Neural progenitor cell (in vitro differentiated cells): ENCODE data around the gene STEAP1B. TPM values are rescaled to one million over a fixed set of nuclear protein-coding genes. Genes with fewer than 3 reads are reported as not detected.

ENCODE experiments used
- DNase-seq: peaks from one replicate; pipeline ENCODE4 v3.0.0-alpha.2; 2016; ENCODE audit warnings: low spot score
- H2AFZ ChIP-seq: fragments of 200-600 bp; sonication (generic); replicated peaks from 2 replicates; pipeline ENCODE4 v1.6.1; 2016; ENCODE audit warnings: antibody characterized with exemption
- H3F3A ChIP-seq: fragments of 200-600 bp; sonication (generic); 2 replicates; pipeline ENCODE4 v1.6.1; 2016; ENCODE audit warnings: antibody characterized with exemption, low read depth
- H3K27ac ChIP-seq: fragments of 200-600 bp; sonication (generic); 2 replicates; pipeline ENCODE4 v1.5.1; 2016; ENCODE audit warnings: mild to moderate bottlenecking
- H3K27me3 ChIP-seq: fragments of 200-600 bp; sonication (generic); 2 replicates; pipeline ENCODE4 v1.6.1; 2016; ENCODE audit warnings: mild to moderate bottlenecking, moderate library complexity
- H3K36me3 ChIP-seq: fragments of 200-600 bp; sonication (generic); 2 replicates; pipeline ENCODE4 v1.5.1; 2016
- H3K4me1 ChIP-seq: fragments of 200-600 bp; sonication (generic); 2 replicates; pipeline ENCODE4 v1.6.1; 2016; ENCODE audit warnings: mixed run types
- H3K4me2 ChIP-seq: fragments of 200-600 bp; sonication (generic); 2 replicates; pipeline ENCODE4 v1.6.1; 2016
- H3K4me3 ChIP-seq: fragments of 200-600 bp; sonication (generic); 2 replicates; pipeline ENCODE4 v1.5.1; 2016
- H3K79me2 ChIP-seq: fragments of 200-600 bp; sonication (generic); 2 replicates; pipeline ENCODE4 v1.6.1; 2016; ENCODE audit warnings: low read depth
- H3K9ac ChIP-seq: fragments of 200-600 bp; sonication (generic); 2 replicates; pipeline ENCODE4 v1.6.1; 2016
- H3K9me3 ChIP-seq: fragments of 200-600 bp; sonication (generic); 2 replicates; pipeline ENCODE4 v1.5.1; 2016; ENCODE audit warnings: low read depth
- H4K20me1 ChIP-seq: fragments of 200-600 bp; sonication (generic); 2 replicates; pipeline ENCODE4 v1.6.1; 2016; ENCODE audit warnings: low read depth
- H3K27ac Mint-ChIP-seq: 3 replicates; pipeline ENCODE4 v1.8.0; 2021; ENCODE audit warnings: mixed read lengths
- H3K27me3 Mint-ChIP-seq: 2 replicates; pipeline ENCODE4 v1.8.0; 2022; ENCODE audit warnings: low read depth, mild to moderate bottlenecking, inconsistent platforms, moderate library complexity, mixed read lengths; ENCODE audit not compliant: insufficient read depth
- H3K36me3 Mint-ChIP-seq: 3 replicates; pipeline ENCODE4 v1.8.0; 2021; ENCODE audit warnings: mixed read lengths
- H3K4me1 Mint-ChIP-seq: 3 replicates; pipeline ENCODE4 v1.8.0; 2021; ENCODE audit warnings: mixed read lengths
- H3K4me3 Mint-ChIP-seq: 3 replicates; pipeline ENCODE4 v1.8.0; 2021; ENCODE audit warnings: mild to moderate bottlenecking, moderate library complexity, mixed read lengths
- H3K9me3 Mint-ChIP-seq: 3 replicates; pipeline ENCODE4 v1.8.0; 2020; ENCODE audit warnings: mixed read lengths
- CTCF ChIP-seq: fragments of 200-600 bp; sonication (generic); IDR thresholded peaks from 2 replicates; pipeline ENCODE4 v1.5.1; 2017; ENCODE audit warnings: antibody characterized with exemption, mild to moderate bottlenecking
- EZH2 ChIP-seq: fragments of 200-600 bp; sonication (generic); IDR thresholded peaks from 2 replicates; pipeline ENCODE4 v1.6.1; 2017; ENCODE audit warnings: antibody characterized with exemption, mild to moderate bottlenecking, moderate library complexity
- EZH2phosphoT487 ChIP-seq: fragments of 200-600 bp; sonication (generic); IDR thresholded peaks from 2 replicates; pipeline ENCODE4 v1.6.1; 2017; ENCODE audit warnings: antibody characterized with exemption
- total RNA-seq: library from RNA; depleted of rRNA; stranded (reverse); fragments of >200 nt; gene quantifications from 2 replicates; pipeline ENCODE4 v1.2.3, GENCODE V29; 2015; ENCODE audit warnings: low replicate concordance

STEAP1B gene
- total RNA-seq, 1 donor from 2014 or later: 1.6 TPM

GRCh38 chr7:22373388-22373787 is 126.6 kb downstream of the STEAP1B start:
- H3K27ac ChIP-seq: no peak overlapping the region
- TF ChIP-seq EZH2phosphoT487: no peak
- no peak for TF ChIP-seq EZH2
- no peak for TF ChIP-seq CTCF
- no peaks in the 10 kb centered on the region for H4K20me1 ChIP-seq
- no peaks in the 10 kb centered on the region for H3K79me2 ChIP-seq
- no peak overlapping the region for H3K9ac ChIP-seq
- H3K4me1 Mint-ChIP-seq: peaks cover 5% of the 10 kb centered on the region
- no peaks in the 10 kb centered on the region for H3F3A ChIP-seq
- H3K9me3 Mint-ChIP-seq: no peaks in the 10 kb centered on the region
- peak overlapping the region; percentile 3 for H2AFZ ChIP-seq
- no peak overlapping the region for H3K4me2 ChIP-seq
- H3K36me3 ChIP-seq: no peaks in the 10 kb centered on the region
- no peaks in the 10 kb centered on the region for H3K27me3 Mint-ChIP-seq
- no peaks in the 10 kb centered on the region for H3K4me1 ChIP-seq
- no peak for DNase-seq
- no peaks in the 10 kb centered on the region for H3K36me3 Mint-ChIP-seq
- no peak overlapping the region for H3K4me3 Mint-ChIP-seq
- H3K27ac Mint-ChIP-seq: no peak overlapping the region
- H3K4me3 ChIP-seq: no peak overlapping the region
- no peaks in the 10 kb centered on the region for H3K9me3 ChIP-seq
- no peaks in the 10 kb centered on the region for H3K27me3 ChIP-seq

GRCh38 chr7:22372863-22373262 is 127.1 kb downstream of the STEAP1B start:
- H2AFZ ChIP-seq: no peak overlapping the region
- Mint-ChIP-seq H3K27ac (no peak overlapping the region), H3K27me3 (no peaks in the 10 kb centered on the region), H3K36me3 (no peaks in the 10 kb centered on the region), H3K9me3 (no peaks in the 10 kb centered on the region), H3K4me3 (no peak overlapping the region), H3K4me1 (peaks cover 3% of the 10 kb centered on the region)
- H3K4me2 ChIP-seq: no peak overlapping the region
- no peaks in the 10 kb centered on the region for H3F3A ChIP-seq
- H3K9ac ChIP-seq: no peak overlapping the region
- no peak for DNase-seq
- H3K79me2 ChIP-seq: no peaks in the 10 kb centered on the region
- no peaks in the 10 kb centered on the region for H3K4me1 ChIP-seq
- H3K4me3 ChIP-seq: no peak overlapping the region
- no peaks in the 10 kb centered on the region for H3K9me3 ChIP-seq
- TF ChIP-seq EZH2phosphoT487 (no peak), CTCF (no peak), EZH2 (no peak)
- no peaks in the 10 kb centered on the region for H4K20me1 ChIP-seq
- no peaks in the 10 kb centered on the region for H3K27me3 ChIP-seq
- H3K27ac ChIP-seq: no peak overlapping the region
- no peaks in the 10 kb centered on the region for H3K36me3 ChIP-seq

- no peaks in the 10 kb centered on the region for H3K4me1 ChIP-seq
- no peak overlapping the region for H3K27ac ChIP-seq
- H3K36me3 ChIP-seq: no peaks in the 10 kb centered on the region
- H3K9me3 ChIP-seq: no peaks in the 10 kb centered on the region
- H3K9ac ChIP-seq: no peak overlapping the region
- Mint-ChIP-seq H3K27ac (no peak overlapping the region), H3K4me3 (no peak overlapping the region), H3K36me3 (no peaks in the 10 kb centered on the region), H3K4me1 (no peaks in the 10 kb centered on the region), H3K9me3 (no peaks in the 10 kb centered on the region), H3K27me3 (no peaks in the 10 kb centered on the region)
- no peak for TF ChIP-seq EZH2
- no peak for TF ChIP-seq CTCF
- TF ChIP-seq EZH2phosphoT487: no peak
- H3K4me2 ChIP-seq: no peak overlapping the region
- no peak overlapping the region for H3K4me3 ChIP-seq
- no peaks in the 10 kb centered on the region for H3K27me3 ChIP-seq
- no peaks in the 10 kb centered on the region for H4K20me1 ChIP-seq
- H3F3A ChIP-seq: no peaks in the 10 kb centered on the region
- no peaks in the 10 kb centered on the region for H3K79me2 ChIP-seq
- no peak for DNase-seq
- no peak overlapping the region for H2AFZ ChIP-seq
Observed at GRCh38 chr7:22371878-22372277, 128.1 kb downstream of the STEAP1B start.

Other genes with a start within 250 kb of the STEAP1B start
- gene RAPGEF5, start 143.0 kb downstream of the STEAP1B start, total RNA-seq: 4.6 and 5.7 TPM in 2 replicates
- gene IL6, start 227.0 kb upstream of the STEAP1B start, total RNA-seq: not detected in 2 replicates